ENCODE data around the gene CWF19L1. TPM values are rescaled to one million over a fixed set of nuclear protein-coding genes. Genes with fewer than 3 reads are reported as not detected.
"Not testable (repeated sequence)": the region's sequence is repeated elsewhere in the genome, so short reads cannot be mapped to it uniquely, and the experiment has no call there.

Gene CWF19L1
- total RNA-seq: 14.2 and 18.6 TPM in 2 replicates
- 12.2 TPM for polyA plus RNA-seq (2012)

GRCh38 chr10:100267239-100268104, at the start of gene CWF19L1:
CWF19L1 (minus strand) TSS chr10:100267638; CDS start chr10:100267593, 45 bp downstream.
- DNase-seq (ENCODE audit: low read depth): peak; percentile 90

- no peak for DNase-seq (ENCODE audit: low read depth)
Measured at GRCh38 chr10:100315615-100316014, 48.2 kb upstream of the CWF19L1 start.

- no peak for DNase-seq (ENCODE audit: low read depth)
Measured at GRCh38 chr10:100311298-100311697, 43.9 kb upstream of the CWF19L1 start.

- no peak for DNase-seq (ENCODE audit: low read depth)
Measured at GRCh38 chr10:100307684-100308083, 40.2 kb upstream of the CWF19L1 start.

GRCh38 chr10:100306861-100307260, 39.4 kb upstream of the CWF19L1 start:
- DNase-seq (ENCODE audit: low read depth): no peak

GRCh38 chr10:100304414-100304813, 37.0 kb upstream of the CWF19L1 start:
- no peak for DNase-seq (ENCODE audit: low read depth)

- peak; percentile 37 for DNase-seq (ENCODE audit: low read depth)
Measured at GRCh38 chr10:100303724-100304319, 36.4 kb upstream of the CWF19L1 start.

- DNase-seq (ENCODE audit: low read depth): not testable (repeated sequence)
Measured at GRCh38 chr10:100301123-100301522, 33.7 kb upstream of the CWF19L1 start.

- DNase-seq (ENCODE audit: low read depth): no peak
Measured at GRCh38 chr10:100297242-100297641, 29.8 kb upstream of the CWF19L1 start.

GRCh38 chr10:100293066-100293465, 25.6 kb upstream of the CWF19L1 start:
- DNase-seq (ENCODE audit: low read depth): no peak

- DNase-seq (ENCODE audit: low read depth): not testable (repeated sequence)
Measured at GRCh38 chr10:100292300-100292699, 24.9 kb upstream of the CWF19L1 start.

GRCh38 chr10:100291356-100291755, 23.9 kb upstream of the CWF19L1 start:
- no peak for DNase-seq (ENCODE audit: low read depth)

- DNase-seq (ENCODE audit: low read depth): no peak
Measured at GRCh38 chr10:100289641-100290040, 22.2 kb upstream of the CWF19L1 start.

- DNase-seq (ENCODE audit: low read depth): no peak
Measured at GRCh38 chr10:100288196-100288595, 20.8 kb upstream of the CWF19L1 start.

- DNase-seq (ENCODE audit: low read depth): no peak
Measured at GRCh38 chr10:100287756-100288155, 20.3 kb upstream of the CWF19L1 start.

- DNase-seq (ENCODE audit: low read depth): peak; percentile 92
Measured at GRCh38 chr10:100286051-100287033, 18.9 kb upstream of the CWF19L1 start, which contains the start of gene BLOC1S2. BLOC1S2 (minus strand) TSS chr10:100286680; CDS start chr10:100286659, 21 bp downstream.

GRCh38 chr10:100285326-100285725, 17.9 kb upstream of the CWF19L1 start:
- peak; percentile 36 for DNase-seq (ENCODE audit: low read depth)

- no peak for DNase-seq (ENCODE audit: low read depth)
Measured at GRCh38 chr10:100282907-100283306, 15.5 kb upstream of the CWF19L1 start.

- DNase-seq (ENCODE audit: low read depth): not testable (repeated sequence)
Measured at GRCh38 chr10:100276971-100277370, 9.5 kb upstream of the CWF19L1 start.

- DNase-seq (ENCODE audit: low read depth): no peak
Measured at GRCh38 chr10:100265821-100266485, 1.5 kb downstream of the CWF19L1 start.

- no peak for DNase-seq (ENCODE audit: low read depth)
Measured at GRCh38 chr10:100254191-100254590, 13.2 kb downstream of the CWF19L1 start.

Data from myocyte (in vitro differentiated cells).